Measurements from ENCODE around the gene DHRS3.
"Not testable (repeated sequence)": the region's sequence is repeated elsewhere in the genome, so short reads cannot be mapped to it uniquely, and the experiment has no call there.

DHRS3 gene

GRCh38 chr1:12568009-12568767, 49.8 kb downstream of the DHRS3 start:
- no peak for TF ChIP-seq CTCF (IDR thresholded peaks at IDR 0.05; ENCODE audit: insufficient read depth, low read depth, low read length, missing control alignments)
- DNase-seq (ENCODE audit: low read depth): no peak
- no peak overlapping the region for H3K4me3 ChIP-seq (ENCODE audit: low read depth, low read length)

GRCh38 chr1:12567288-12567819, 50.7 kb downstream of the DHRS3 start:
- DNase-seq (ENCODE audit: low read depth): no peak
- no peak for TF ChIP-seq CTCF (IDR thresholded peaks at IDR 0.05; ENCODE audit: insufficient read depth, low read depth, low read length, missing control alignments)
- H3K4me3 ChIP-seq (ENCODE audit: low read depth, low read length): no peak overlapping the region

GRCh38 chr1:12566484-12567287, 51.3 kb downstream of the DHRS3 start:
- no peak for TF ChIP-seq CTCF (IDR thresholded peaks at IDR 0.05; ENCODE audit: insufficient read depth, low read depth, low read length, missing control alignments)
- DNase-seq (ENCODE audit: low read depth): no peak
- H3K4me3 ChIP-seq (ENCODE audit: low read depth, low read length): no peak overlapping the region

- DNase-seq (ENCODE audit: low read depth): no peak
- no peak overlapping the region for H3K4me3 ChIP-seq (ENCODE audit: low read depth, low read length)
- no peak for TF ChIP-seq CTCF (IDR thresholded peaks at IDR 0.05; ENCODE audit: insufficient read depth, low read depth, low read length, missing control alignments)
Observed at GRCh38 chr1:12565966-12566352, 52.1 kb downstream of the DHRS3 start.

GRCh38 chr1:12565094-12565965, 52.7 kb downstream of the DHRS3 start:
- H3K4me3 ChIP-seq (ENCODE audit: low read depth, low read length): no peak overlapping the region
- DNase-seq (ENCODE audit: low read depth): no peak
- no peak for TF ChIP-seq CTCF (IDR thresholded peaks at IDR 0.05; ENCODE audit: insufficient read depth, low read depth, low read length, missing control alignments)

- H3K4me3 ChIP-seq (ENCODE audit: low read depth, low read length); DNase-seq (ENCODE audit: low read depth): not testable (repeated sequence)
Observed at GRCh38 chr1:12564251-12564650, 53.8 kb downstream of the DHRS3 start.
